Upper lobe of left lung (tissue), 4 donors: ENCODE results near the gene STAG3.

Source experiments
- CTCF ChIP-seq, 6 experiments: fragments of 450-650 bp in 4 of 6; fragments of 200-600 bp in 2 of 6; sonication (generic) in 2 of 6; IDR thresholded peaks; one replicate each; pipeline ENCODE4 v1.5.1; 2016 to 2019; ENCODE audit warnings: antibody characterized with exemption in 6 of 6
- POLR2A ChIP-seq, 4 donors: fragments of 450-650 bp; IDR thresholded peaks; one replicate each; pipeline ENCODE4 v1.5.1; 2016 to 2017; ENCODE audit warnings: antibody characterized with exemption in 4 of 4, mild to moderate bottlenecking in 2 of 4

GRCh38 chr7:100166317-100166940 lies 11.3 kb upstream of the STAG3 start:
- TF ChIP-seq POLR2A (IDR thresholded peaks at IDR 0.05) = no peak
- no peak for TF ChIP-seq CTCF (IDR thresholded peaks at IDR 0.05)
